HL-60 (cell line): Measurements from ENCODE around the gene SLC12A8.

Experiments
- DNase-seq, 2 experiments: peaks; one replicate each; pipeline ENCODE4 v3.0.0-alpha.2; 2010 to 2020; ENCODE audit warnings: low read depth in 1 of 2, low spot score in 1 of 2
- H3K27ac ChIP-seq: fragments of 250-450 bp; sonication (Bioruptor Pico); replicated peaks from 2 replicates; pipeline ENCODE4 v1.5.1; 2020; ENCODE audit warnings: mild to moderate bottlenecking, moderate library complexity
- H3K27me3 ChIP-seq: fragments of 250-450 bp; sonication (Bioruptor Pico); 2 replicates; pipeline ENCODE4 v1.5.1; 2021; ENCODE audit warnings: mild to moderate bottlenecking, moderate library complexity; ENCODE audit not compliant: insufficient read depth, poor library complexity, severe bottlenecking
- H3K4me3 ChIP-seq: replicated peaks from 2 replicates; pipeline ENCODE4 v1.5.1; 2011; ENCODE audit warnings: mild to moderate bottlenecking, control low read depth, low read length; ENCODE audit not compliant: insufficient read depth
- GABPA ChIP-seq: IDR thresholded peaks from 2 replicates; pipeline ENCODE4 v1.6.1; 2012; ENCODE audit warnings: low read depth
- POLR2AphosphoS5 ChIP-seq: IDR thresholded peaks from 2 replicates; pipeline ENCODE4 v1.6.1; 2012; ENCODE audit warnings: low read depth
- REST ChIP-seq: IDR thresholded peaks from 2 replicates; pipeline ENCODE4 v1.6.1; 2012; ENCODE audit warnings: low read depth; ENCODE audit not compliant: insufficient replicate concordance
- SPI1 ChIP-seq: IDR thresholded peaks from 2 replicates; pipeline ENCODE4 v1.6.1; 2012; ENCODE audit warnings: low read depth, mild to moderate bottlenecking, borderline replicate concordance
- TF ChIP-seq, protein P1 (sequence below): IDR thresholded peaks from one replicate; pipeline ENCODE4 v1.5.1; 2011; ENCODE audit warnings: low read length, control low read depth, inconsistent platforms; ENCODE audit not compliant: insufficient read depth

The SLC12A8 gene

GRCh38 chr3:125186800-125187598, 25.5 kb downstream of the SLC12A8 start:
- Histone ChIP-seq H3K4me3 (no peak overlapping the region), H3K27ac (no peak overlapping the region), H3K27me3 (no peaks in the 10 kb centered on the region)
- TF ChIP-seq GABPA (no peak), POLR2AphosphoS5 (no peak), REST (no peak), SPI1 (no peak)
- TF ChIP-seq, protein P1, sequence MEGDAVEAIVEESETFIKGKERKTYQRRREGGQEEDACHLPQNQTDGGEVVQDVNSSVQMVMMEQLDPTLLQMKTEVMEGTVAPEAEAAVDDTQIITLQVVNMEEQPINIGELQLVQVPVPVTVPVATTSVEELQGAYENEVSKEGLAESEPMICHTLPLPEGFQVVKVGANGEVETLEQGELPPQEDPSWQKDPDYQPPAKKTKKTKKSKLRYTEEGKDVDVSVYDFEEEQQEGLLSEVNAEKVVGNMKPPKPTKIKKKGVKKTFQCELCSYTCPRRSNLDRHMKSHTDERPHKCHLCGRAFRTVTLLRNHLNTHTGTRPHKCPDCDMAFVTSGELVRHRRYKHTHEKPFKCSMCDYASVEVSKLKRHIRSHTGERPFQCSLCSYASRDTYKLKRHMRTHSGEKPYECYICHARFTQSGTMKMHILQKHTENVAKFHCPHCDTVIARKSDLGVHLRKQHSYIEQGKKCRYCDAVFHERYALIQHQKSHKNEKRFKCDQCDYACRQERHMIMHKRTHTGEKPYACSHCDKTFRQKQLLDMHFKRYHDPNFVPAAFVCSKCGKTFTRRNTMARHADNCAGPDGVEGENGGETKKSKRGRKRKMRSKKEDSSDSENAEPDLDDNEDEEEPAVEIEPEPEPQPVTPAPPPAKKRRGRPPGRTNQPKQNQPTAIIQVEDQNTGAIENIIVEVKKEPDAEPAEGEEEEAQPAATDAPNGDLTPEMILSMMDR: no peak
- no peak for DNase-seq

DNA sequence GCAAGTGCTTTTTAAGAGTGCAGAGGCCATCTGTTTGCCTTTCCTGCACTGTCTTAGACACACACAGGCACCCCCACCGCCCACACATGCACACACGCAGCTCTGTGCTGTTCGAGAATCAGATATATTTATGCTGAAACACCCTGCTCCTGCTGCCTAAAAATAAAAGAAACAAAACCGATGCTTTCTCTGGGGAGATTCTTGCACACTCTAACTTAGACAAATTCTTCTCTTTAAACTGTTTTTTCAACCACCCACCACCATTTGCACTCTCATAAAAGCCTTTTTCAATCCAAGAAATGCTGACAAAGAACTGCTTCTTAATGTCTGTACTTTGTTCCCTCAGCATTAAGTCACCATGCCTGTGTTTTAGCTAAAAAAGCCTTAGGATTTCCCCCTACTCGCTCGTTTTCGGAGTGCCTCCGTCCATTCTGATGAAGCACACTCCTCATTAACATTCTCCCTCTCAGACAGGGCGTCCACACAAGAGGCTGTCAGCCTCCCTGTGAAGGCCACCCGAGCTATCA, 26.2 kb downstream of the SLC12A8 start:
- H3K4me3 ChIP-seq: no peak overlapping the region
- H3K27ac ChIP-seq: no peak overlapping the region
- DNase-seq: no peak
- no peak for TF ChIP-seq POLR2AphosphoS5
- no peak for TF ChIP-seq GABPA
- no peak for TF ChIP-seq SPI1
- TF ChIP-seq REST: no peak
- TF ChIP-seq, protein P1: no peak
- no peaks in the 10 kb centered on the region for H3K27me3 ChIP-seq

- TF ChIP-seq GABPA (no peak), POLR2AphosphoS5 (no peak), REST (no peak), SPI1 (no peak)
- TF ChIP-seq, protein P1: no peak
- no peak overlapping the region for H3K4me3 ChIP-seq
- no peaks in the 10 kb centered on the region for H3K27me3 ChIP-seq
- H3K27ac ChIP-seq: no peak overlapping the region
- no peak for DNase-seq
Measured at GRCh38 chr3:125185805-125186204, 26.7 kb downstream of the SLC12A8 start.
